ENCODE results near the gene RGL4. TPM values are rescaled to one million over a fixed set of nuclear protein-coding genes. Genes with fewer than 3 reads are reported as not detected.
"Not testable (repeated sequence)": the region's sequence is repeated elsewhere in the genome, so short reads cannot be mapped to it uniquely, and the experiment has no call there.

RGL4 gene
- total and polyA plus RNA-seq, 8 donors, result 0.65 to 5.9 (median 2.9) TPM; not detected in 4

- 90 to 96% (median 96%) methylated on average over 7 of the region's 7 CpGs for WGBS, 5 donors
- Histone ChIP-seq H3K36me3 (peaks cover 0 to 70% (median 35%) of the 10 kb centered on the region in 4 donors), H3K4me3 (no peak overlapping the region), H3K9me3 (no peaks in the 10 kb centered on the region), H3K27ac (no peak overlapping the region), H3K4me1 (no peaks in the 10 kb centered on the region), H3K27me3 (no peaks in the 10 kb centered on the region)
- no peak for DNase-seq
- no peak for TF ChIP-seq POLR2A (IDR thresholded peaks at IDR 0.05)
- no peak for TF ChIP-seq EP300 (IDR thresholded peaks at IDR 0.05)
- intact Hi-C loops (cut with DNase I; ENCODE audit: low total_unique reads), result no loop called here
These were observed 38.5 kb upstream of the RGL4 start for GRCh38 chr22:23652286-23652685.

- H3K27ac ChIP-seq, result no peak overlapping the region
- 90 to 98% (median 98%) methylated on average over 7 to 8 of the region's 8 CpGs for WGBS, 5 donors
- no peaks in the 10 kb centered on the region for H3K4me1 ChIP-seq
- TF ChIP-seq POLR2AphosphoS5 (IDR thresholded peaks at IDR 0.05) (no peak), CTCF (IDR thresholded peaks at IDR 0.05) (no peak), POLR2A (IDR thresholded peaks at IDR 0.05) (no peak), EP300 (IDR thresholded peaks at IDR 0.05) (no peak)
- peaks cover 0 to 75% (median 40%) of the 10 kb centered on the region in 4 donors for H3K36me3 ChIP-seq
- H3K4me3 ChIP-seq, result no peak overlapping the region
- no peaks in the 10 kb centered on the region for H3K9me3 ChIP-seq
- DNase-seq, result no peak
- intact Hi-C loops (cut with DNase I; ENCODE audit: low total_unique reads), result no loop called here
- H3K27me3 ChIP-seq, result no peaks in the 10 kb centered on the region
These were observed 38.1 kb upstream of the RGL4 start for GRCh38 chr22:23652711-23653110.

- Histone ChIP-seq H3K9me3 (no peaks in the 10 kb centered on the region), H3K27ac (no peak overlapping the region), H3K36me3 (peaks cover 7 to 92% (median 71%) of the 10 kb centered on the region in 4 donors), H3K4me1 (no peaks in the 10 kb centered on the region), H3K27me3 (no peaks in the 10 kb centered on the region), H3K4me3 (no peak overlapping the region)
- no peak for TF ChIP-seq POLR2A (IDR thresholded peaks at IDR 0.05)
- TF ChIP-seq CTCF (IDR thresholded peaks at IDR 0.05), result no peak
- no peak for TF ChIP-seq POLR2AphosphoS5 (IDR thresholded peaks at IDR 0.05)
- no peak for TF ChIP-seq EP300 (IDR thresholded peaks at IDR 0.05)
- 84 to 96% (median 91%) methylated on average over 3 to 6 of the region's 6 CpGs for WGBS, 5 donors
- intact Hi-C loops (cut with DNase I; ENCODE audit: low total_unique reads), result no loop called here
- no peak for DNase-seq
These were observed 34.8 kb upstream of the RGL4 start for GRCh38 chr22:23655891-23656475.

GRCh38 chr22:23657727-23658126 is 33.1 kb upstream of the RGL4 start:
- no peaks in the 10 kb centered on the region for H3K9me3 ChIP-seq
- WGBS, 5 donors, result 79 to 82% (median 82%) methylated on average over 5 of the region's 5 CpGs
- H3K27ac ChIP-seq, result no peak overlapping the region
- H3K27me3 ChIP-seq, result no peaks in the 10 kb centered on the region
- peaks cover 7 to 92% (median 67%) of the 10 kb centered on the region in 4 donors for H3K36me3 ChIP-seq
- TF ChIP-seq POLR2AphosphoS5 (IDR thresholded peaks at IDR 0.05) (no peak), EP300 (IDR thresholded peaks at IDR 0.05) (no peak), CTCF (IDR thresholded peaks at IDR 0.05) (no peak), POLR2A (IDR thresholded peaks at IDR 0.05) (no peak)
- H3K4me1 ChIP-seq, result no peaks in the 10 kb centered on the region
- H3K4me3 ChIP-seq, result no peak overlapping the region
- no peak for DNase-seq
- intact Hi-C loops (cut with DNase I; ENCODE audit: low total_unique reads), result no loop called here

GRCh38 chr22:23660381-23660780 is 30.4 kb upstream of the RGL4 start:
- H3K9me3 ChIP-seq; H3K27ac ChIP-seq; intact Hi-C loops (cut with DNase I; ENCODE audit: low total_unique reads); DNase-seq; H3K4me1 ChIP-seq; H3K27me3 ChIP-seq; H3K4me3 ChIP-seq: not testable (repeated sequence)
- peaks cover 7 to 75% (median 61%) of the 10 kb centered on the region in 4 donors for H3K36me3 ChIP-seq
- WGBS, 5 donors, result 91 to 100% (median 97%) methylated on average over 4 of the region's 4 CpGs

All from stomach (tissue), 9 donors.